Brain microvascular endothelial cell (primary cell): ENCODE measurements around the gene ANKH.

Source experiments
- DNase-seq: peaks from one replicate; pipeline ENCODE4 v3.0.0-alpha.2; 2020
- H3K27ac ChIP-seq: fragments of 250-450 bp; sonication (Bioruptor Pico); 2 replicates; pipeline ENCODE4 v1.5.1; 2020; ENCODE audit warnings: mild to moderate bottlenecking, moderate library complexity
- H3K27me3 ChIP-seq: fragments of 250-450 bp; sonication (Bioruptor Pico); replicated peaks from 2 replicates; pipeline ENCODE4 v1.5.1; 2020; ENCODE audit warnings: mild to moderate bottlenecking
- H3K36me3 ChIP-seq: fragments of 250-450 bp; sonication (Bioruptor Pico); replicated peaks from 2 replicates; pipeline ENCODE4 v1.5.1; 2020; ENCODE audit warnings: mild to moderate bottlenecking
- H3K4me3 ChIP-seq: 2 replicates; pipeline ENCODE4 v1.5.1; 2011; ENCODE audit warnings: low read depth, mild to moderate bottlenecking, control low read depth, low read length, moderate library complexity
- in situ Hi-C: cut with HindIII; loops from 2 replicates; pipeline ENCODE4 v1.10.0; 2017; ENCODE audit warnings: low sequenced_read_pairs, low pct_ligation_motif_present
- TF ChIP-seq, protein P1 (sequence below): IDR thresholded peaks from 2 replicates; pipeline ENCODE4 v1.5.1; 2011; ENCODE audit warnings: low read depth, mild to moderate bottlenecking, moderate library complexity, low read length, control low read depth, inconsistent platforms; ENCODE audit errors: missing control alignments

The ANKH gene

DNA sequence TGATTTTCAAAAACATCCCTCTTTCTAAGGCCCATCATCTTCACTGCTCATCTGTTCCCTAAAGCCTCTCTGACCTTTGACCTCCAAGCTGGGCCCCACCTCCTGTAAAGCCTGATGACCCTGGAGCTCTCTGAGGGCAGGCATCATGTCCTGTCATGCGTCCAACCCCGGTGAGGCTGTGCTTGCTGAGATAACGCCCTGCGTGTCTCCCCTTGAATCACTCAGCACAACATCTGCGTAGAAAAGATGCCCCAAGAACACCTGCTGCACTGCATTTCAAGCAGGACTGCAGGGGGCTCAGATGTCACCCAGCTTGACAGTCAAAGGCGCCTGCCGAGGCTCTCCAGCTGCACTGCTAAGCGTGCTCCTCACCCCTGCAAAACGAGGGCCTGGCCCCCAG, 129.1 kb downstream of the ANKH start:
- no peak for DNase-seq
- H3K27ac ChIP-seq, result no peak overlapping the region
- TF ChIP-seq, protein P1, sequence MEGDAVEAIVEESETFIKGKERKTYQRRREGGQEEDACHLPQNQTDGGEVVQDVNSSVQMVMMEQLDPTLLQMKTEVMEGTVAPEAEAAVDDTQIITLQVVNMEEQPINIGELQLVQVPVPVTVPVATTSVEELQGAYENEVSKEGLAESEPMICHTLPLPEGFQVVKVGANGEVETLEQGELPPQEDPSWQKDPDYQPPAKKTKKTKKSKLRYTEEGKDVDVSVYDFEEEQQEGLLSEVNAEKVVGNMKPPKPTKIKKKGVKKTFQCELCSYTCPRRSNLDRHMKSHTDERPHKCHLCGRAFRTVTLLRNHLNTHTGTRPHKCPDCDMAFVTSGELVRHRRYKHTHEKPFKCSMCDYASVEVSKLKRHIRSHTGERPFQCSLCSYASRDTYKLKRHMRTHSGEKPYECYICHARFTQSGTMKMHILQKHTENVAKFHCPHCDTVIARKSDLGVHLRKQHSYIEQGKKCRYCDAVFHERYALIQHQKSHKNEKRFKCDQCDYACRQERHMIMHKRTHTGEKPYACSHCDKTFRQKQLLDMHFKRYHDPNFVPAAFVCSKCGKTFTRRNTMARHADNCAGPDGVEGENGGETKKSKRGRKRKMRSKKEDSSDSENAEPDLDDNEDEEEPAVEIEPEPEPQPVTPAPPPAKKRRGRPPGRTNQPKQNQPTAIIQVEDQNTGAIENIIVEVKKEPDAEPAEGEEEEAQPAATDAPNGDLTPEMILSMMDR, result no peak
- in situ Hi-C loops, result loop anchor here (25.0 kb wide), 1 partner anchor 270 kb away; no protein-coding TSS in a partner anchor
- H3K27me3 ChIP-seq, result no peaks in the 10 kb centered on the region
- peaks cover 18% of the 10 kb centered on the region for H3K36me3 ChIP-seq
- H3K4me3 ChIP-seq, result no peak overlapping the region

- in situ Hi-C loops, result loop anchor here (25.0 kb wide), 1 partner anchor 270 kb away; no protein-coding TSS in a partner anchor
- Histone ChIP-seq H3K27me3 (no peaks in the 10 kb centered on the region), H3K27ac (no peak overlapping the region), H3K4me3 (no peak overlapping the region), H3K36me3 (peaks cover 17% of the 10 kb centered on the region)
- TF ChIP-seq, protein P1, result no peak
- no peak for DNase-seq
These were observed 129.7 kb downstream of the ANKH start for GRCh38 chr5:14741801-14742440.

- DNase-seq, result no peak
- TF ChIP-seq, protein P1, result no peak
- H3K4me3 ChIP-seq, result no peak overlapping the region
- H3K27me3 ChIP-seq, result no peaks in the 10 kb centered on the region
- peaks cover 18% of the 10 kb centered on the region for H3K36me3 ChIP-seq
- in situ Hi-C loops, result loop anchor here (25.0 kb wide), 1 partner anchor 271 kb away; no protein-coding TSS in a partner anchor
- no peak overlapping the region for H3K27ac ChIP-seq
These were observed 130.4 kb downstream of the ANKH start for GRCh38 chr5:14741131-14741530.

- TF ChIP-seq, protein P1, result no peak
- in situ Hi-C loops, result loop anchor here (25.0 kb wide), 1 partner anchor 272 kb away; no protein-coding TSS in a partner anchor
- H3K4me3 ChIP-seq, result no peak overlapping the region
- H3K27ac ChIP-seq, result peak overlapping the region; percentile 25
- no peak for DNase-seq
- no peaks in the 10 kb centered on the region for H3K27me3 ChIP-seq
- H3K36me3 ChIP-seq, result peaks cover 16% of the 10 kb centered on the region
These were observed 131.6 kb downstream of the ANKH start for GRCh38 chr5:14739981-14740380.

DNA sequence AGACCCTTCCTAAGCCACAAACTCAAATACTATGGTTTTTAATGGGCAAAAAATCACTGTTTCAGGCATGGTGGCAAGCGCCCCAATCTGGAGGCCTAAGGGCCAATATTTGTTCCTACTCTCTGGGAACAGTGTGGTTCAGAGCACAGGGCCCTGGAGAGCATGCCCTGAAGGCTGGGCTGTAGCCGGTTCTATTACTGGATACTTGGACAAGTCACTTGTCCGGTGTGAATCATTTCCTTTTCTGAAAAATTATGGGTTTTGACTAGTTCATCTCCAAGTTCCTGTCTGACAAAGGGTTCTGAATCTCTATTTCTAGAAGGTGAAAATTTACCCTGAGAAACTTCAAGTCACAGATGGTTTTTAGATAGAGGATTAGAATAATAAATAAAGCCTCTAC, 132.0 kb downstream of the ANKH start:
- Histone ChIP-seq H3K36me3 (peaks cover 16% of the 10 kb centered on the region), H3K27me3 (no peaks in the 10 kb centered on the region), H3K4me3 (no peak overlapping the region), H3K27ac (peak overlapping the region; percentile 45)
- TF ChIP-seq, protein P1, result no peak
- in situ Hi-C loops, result loop anchor here (25.0 kb wide), 1 partner anchor 273 kb away; no protein-coding TSS in a partner anchor
- peak; percentile 49 for DNase-seq
